Osteocyte (in vitro differentiated cells): Measurements from ENCODE around the gene PUM2. TPM values are rescaled to one million over a fixed set of nuclear protein-coding genes. Genes with fewer than 3 reads are reported as not detected.

Experiments
- DNase-seq: peaks from one replicate; pipeline ENCODE4 v3.0.0; 2021; ENCODE audit warnings: mixed read lengths; ENCODE audit not compliant: unreplicated experiment; ENCODE audit errors: extremely low spot score
- H3K27ac Mint-ChIP-seq: one replicate; pipeline ENCODE4 v1.8.0; 2021; ENCODE audit warnings: mild to moderate bottlenecking, mixed read lengths; ENCODE audit not compliant: unreplicated experiment
- H3K27me3 Mint-ChIP-seq: one replicate; pipeline ENCODE4 v1.8.0; 2021; ENCODE audit warnings: mixed read lengths; ENCODE audit not compliant: unreplicated experiment
- H3K36me3 Mint-ChIP-seq: one replicate; pipeline ENCODE4 v1.8.0; 2021; ENCODE audit warnings: mixed read lengths; ENCODE audit not compliant: unreplicated experiment
- H3K4me1 Mint-ChIP-seq: one replicate; pipeline ENCODE4 v1.8.0; 2021; ENCODE audit warnings: mixed read lengths; ENCODE audit not compliant: unreplicated experiment
- H3K4me3 Mint-ChIP-seq: one replicate; pipeline ENCODE4 v1.8.0; 2021; ENCODE audit warnings: mild to moderate bottlenecking, moderate library complexity, mixed read lengths; ENCODE audit not compliant: unreplicated experiment
- H3K9me3 Mint-ChIP-seq: one replicate; pipeline ENCODE4 v1.8.0; 2021; ENCODE audit warnings: mixed read lengths; ENCODE audit not compliant: unreplicated experiment
- total RNA-seq: library from RNA; stranded (reverse); gene quantifications from 2 replicates; pipeline ENCODE4 v1.2.1, GENCODE V29; 2021
- TF ChIP-seq, protein P1 (sequence below): fragments of 200-600 bp; sonication (generic); IDR thresholded peaks from 2 replicates; pipeline ENCODE4 v1.5.0; 2021; ENCODE audit warnings: antibody characterized with exemption, mild to moderate bottlenecking, moderate library complexity

Gene PUM2
- total RNA-seq, 1 donor from 2014 or later, result 82.2 TPM

DNA sequence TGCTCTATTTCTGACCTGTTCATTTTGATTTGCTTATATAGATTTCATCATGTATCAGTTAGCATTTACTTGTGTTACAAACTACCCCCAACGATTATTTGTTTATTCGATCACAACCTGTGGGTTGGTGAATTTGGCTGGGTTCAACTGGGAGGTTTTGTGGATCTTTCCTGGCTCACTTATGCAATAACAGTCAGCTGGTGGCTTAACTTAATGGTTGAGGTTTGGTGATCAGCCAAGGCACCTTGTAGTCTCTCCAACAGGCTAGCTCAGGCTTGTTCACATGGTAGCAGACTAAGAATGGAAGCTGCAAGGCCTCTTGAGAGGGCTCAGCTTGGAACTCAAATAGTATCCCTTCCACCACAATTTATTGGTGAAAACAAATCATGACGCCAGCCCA is 5.4 kb upstream of the PUM2 start:
- DNase-seq, result no peak
- TF ChIP-seq, protein P1, sequence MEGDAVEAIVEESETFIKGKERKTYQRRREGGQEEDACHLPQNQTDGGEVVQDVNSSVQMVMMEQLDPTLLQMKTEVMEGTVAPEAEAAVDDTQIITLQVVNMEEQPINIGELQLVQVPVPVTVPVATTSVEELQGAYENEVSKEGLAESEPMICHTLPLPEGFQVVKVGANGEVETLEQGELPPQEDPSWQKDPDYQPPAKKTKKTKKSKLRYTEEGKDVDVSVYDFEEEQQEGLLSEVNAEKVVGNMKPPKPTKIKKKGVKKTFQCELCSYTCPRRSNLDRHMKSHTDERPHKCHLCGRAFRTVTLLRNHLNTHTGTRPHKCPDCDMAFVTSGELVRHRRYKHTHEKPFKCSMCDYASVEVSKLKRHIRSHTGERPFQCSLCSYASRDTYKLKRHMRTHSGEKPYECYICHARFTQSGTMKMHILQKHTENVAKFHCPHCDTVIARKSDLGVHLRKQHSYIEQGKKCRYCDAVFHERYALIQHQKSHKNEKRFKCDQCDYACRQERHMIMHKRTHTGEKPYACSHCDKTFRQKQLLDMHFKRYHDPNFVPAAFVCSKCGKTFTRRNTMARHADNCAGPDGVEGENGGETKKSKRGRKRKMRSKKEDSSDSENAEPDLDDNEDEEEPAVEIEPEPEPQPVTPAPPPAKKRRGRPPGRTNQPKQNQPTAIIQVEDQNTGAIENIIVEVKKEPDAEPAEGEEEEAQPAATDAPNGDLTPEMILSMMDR, result no peak
- H3K36me3 Mint-ChIP-seq, result no peaks in the 10 kb centered on the region
- no peak overlapping the region for H3K27ac Mint-ChIP-seq
- no peaks in the 10 kb centered on the region for H3K27me3 Mint-ChIP-seq
- no peak overlapping the region for H3K4me3 Mint-ChIP-seq
- H3K9me3 Mint-ChIP-seq, result no peaks in the 10 kb centered on the region
- H3K4me1 Mint-ChIP-seq, result no peaks in the 10 kb centered on the region

DNA sequence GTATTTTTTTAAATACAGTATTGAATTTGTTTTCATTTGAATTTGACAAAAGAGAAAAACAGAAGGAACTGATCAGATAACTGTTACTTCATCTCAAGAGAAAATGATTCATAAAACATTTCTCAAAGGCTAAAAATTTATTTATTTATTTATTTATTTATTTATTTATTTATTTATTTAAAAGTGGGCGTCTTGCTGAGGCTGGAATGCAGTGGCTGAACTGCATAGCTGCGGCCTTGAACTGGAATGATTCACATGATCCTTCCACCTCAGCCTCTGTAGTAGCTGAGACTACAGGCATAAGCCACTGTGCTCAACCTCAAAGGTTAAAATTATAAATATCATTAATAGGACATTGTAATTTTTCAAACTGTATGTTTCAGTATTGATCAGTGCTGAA is 4.5 kb upstream of the PUM2 start:
- Mint-ChIP-seq H3K27ac (no peak overlapping the region), H3K27me3 (no peaks in the 10 kb centered on the region), H3K9me3 (no peaks in the 10 kb centered on the region), H3K4me1 (no peaks in the 10 kb centered on the region), H3K36me3 (no peaks in the 10 kb centered on the region), H3K4me3 (no peak overlapping the region)
- no peak for DNase-seq
- TF ChIP-seq, protein P1, result no peak

DNA sequence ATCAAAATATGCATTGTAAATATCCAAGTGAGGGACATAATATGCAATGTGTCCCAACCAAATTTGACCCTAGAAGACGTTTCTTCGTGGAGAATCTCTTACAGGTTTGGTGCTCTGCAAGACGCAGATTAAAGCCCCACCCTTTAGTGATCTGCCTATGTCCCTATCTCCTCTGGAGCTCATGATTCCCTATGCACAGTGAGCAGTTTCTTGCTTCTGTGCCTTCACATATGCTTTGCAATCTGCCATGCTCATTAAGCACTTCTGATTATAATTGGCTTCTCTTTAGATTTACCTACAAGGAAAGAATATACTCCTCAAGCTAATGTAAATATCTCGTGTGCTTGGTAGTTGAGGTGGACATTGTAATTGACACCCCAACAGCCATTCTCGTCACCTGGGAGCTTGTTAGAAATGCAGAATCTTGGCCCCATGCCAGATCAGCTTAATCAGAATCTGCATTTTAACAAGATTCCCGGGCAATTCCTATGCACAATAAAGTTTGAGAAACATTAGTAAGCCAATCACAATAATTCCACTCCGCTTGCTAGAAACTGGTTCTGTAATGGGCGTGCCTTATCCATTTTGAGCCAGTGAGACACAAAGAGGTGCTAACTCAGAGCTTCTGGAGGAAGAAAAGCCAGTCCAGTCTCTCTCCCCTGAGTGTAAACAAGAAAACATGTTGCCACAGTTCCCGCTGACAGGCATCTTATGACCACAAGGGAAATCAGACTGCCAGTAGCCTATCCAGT is 2.8 kb upstream of the PUM2 start:
- no peak for DNase-seq
- no peak overlapping the region for H3K4me3 Mint-ChIP-seq
- H3K27me3 Mint-ChIP-seq, result no peaks in the 10 kb centered on the region
- TF ChIP-seq, protein P1, result no peak
- H3K27ac Mint-ChIP-seq, result no peak overlapping the region
- H3K4me1 Mint-ChIP-seq, result peaks cover 14% of the 10 kb centered on the region
- no peaks in the 10 kb centered on the region for H3K9me3 Mint-ChIP-seq
- no peaks in the 10 kb centered on the region for H3K36me3 Mint-ChIP-seq

DNA sequence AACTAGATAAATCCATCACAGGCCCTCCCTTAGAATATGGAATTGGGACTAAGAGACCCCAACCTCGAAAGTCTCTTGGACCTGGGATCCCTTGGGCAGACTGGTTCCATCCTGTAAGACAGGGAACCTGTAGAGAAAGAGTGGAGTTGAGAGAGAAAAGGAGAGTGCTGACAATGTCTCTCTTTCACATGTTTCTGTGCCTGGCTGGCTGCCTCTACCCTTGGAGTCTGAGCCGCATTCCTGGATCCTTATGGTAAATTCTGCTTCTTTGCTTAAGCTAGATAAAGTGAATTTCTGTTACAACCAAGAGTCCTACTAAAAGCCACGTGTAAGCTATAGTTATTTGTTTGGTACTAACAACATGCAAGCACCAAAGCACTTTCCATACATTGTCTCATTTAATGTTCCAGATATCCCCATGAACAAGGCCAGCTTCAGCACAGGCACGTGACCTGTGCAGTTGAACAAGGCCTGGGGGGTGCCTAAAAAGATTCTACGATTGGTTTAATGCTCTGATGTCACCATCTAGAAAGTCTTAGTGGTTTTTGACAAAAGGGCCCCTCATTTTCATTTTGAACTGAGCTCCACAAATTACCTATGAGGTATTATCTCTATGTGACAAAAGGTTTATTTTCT is 2.1 kb upstream of the PUM2 start:
- TF ChIP-seq, protein P1, result no peak
- H3K4me3 Mint-ChIP-seq, result no peak overlapping the region
- DNase-seq, result no peak
- no peaks in the 10 kb centered on the region for H3K9me3 Mint-ChIP-seq
- H3K27ac Mint-ChIP-seq, result no peak overlapping the region
- peaks cover 18% of the 10 kb centered on the region for H3K4me1 Mint-ChIP-seq
- H3K36me3 Mint-ChIP-seq, result no peaks in the 10 kb centered on the region
- no peaks in the 10 kb centered on the region for H3K27me3 Mint-ChIP-seq

DNA sequence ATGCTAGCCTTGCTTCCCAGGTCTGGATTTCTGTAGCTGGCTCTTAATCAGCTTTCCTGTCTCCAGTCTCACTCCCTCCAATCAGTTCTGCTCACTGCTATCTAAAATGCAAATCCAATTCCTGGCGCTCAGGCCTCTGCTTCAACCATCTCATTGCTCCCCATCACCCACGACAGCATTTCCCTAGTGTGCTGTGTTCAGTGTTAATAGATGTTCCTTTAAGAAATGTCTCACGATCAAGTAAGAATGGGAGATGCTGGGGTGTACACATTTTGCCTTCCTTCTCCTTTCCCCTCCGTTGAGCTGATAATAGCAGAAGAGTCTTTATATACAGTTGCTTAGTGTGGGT is 1.6 kb upstream of the PUM2 start:
- H3K27ac Mint-ChIP-seq, result no peak overlapping the region
- H3K4me3 Mint-ChIP-seq, result no peak overlapping the region
- no peaks in the 10 kb centered on the region for H3K27me3 Mint-ChIP-seq
- TF ChIP-seq, protein P1, result no peak
- no peak for DNase-seq
- peaks cover 23% of the 10 kb centered on the region for H3K4me1 Mint-ChIP-seq
- H3K36me3 Mint-ChIP-seq, result no peaks in the 10 kb centered on the region
- no peaks in the 10 kb centered on the region for H3K9me3 Mint-ChIP-seq
